Prostate gland (tissue), 2 donors: ENCODE results near the gene LCORL.

Source experiments
- CTCF ChIP-seq, 4 experiments: fragments of 200-600 bp in 2 of 4; fragments of 450-650 bp in 2 of 4; sonication (generic) in 2 of 4; IDR thresholded peaks; 1 replicate in 3 of 4; 2 replicates in 1 of 4; pipeline ENCODE4 v1.5.1; 2016 to 2019; ENCODE audit warnings: antibody characterized with exemption in 4 of 4, mild to moderate bottlenecking in 2 of 4, moderate library complexity in 2 of 4
- POLR2A ChIP-seq: fragments of 450-650 bp; IDR thresholded peaks from one replicate; pipeline ENCODE4 v1.6.1; 2016; ENCODE audit warnings: antibody characterized with exemption, mild to moderate bottlenecking
- POLR2AphosphoS5 ChIP-seq: sonication (generic); formaldehyde crosslinking; IDR thresholded peaks from one replicate; pipeline ENCODE4 v1.6.1; 2017; ENCODE audit warnings: antibody characterized with exemption

GRCh38 chr4:17846266-17846665, 175.3 kb downstream of the LCORL start:
- TF ChIP-seq CTCF (IDR thresholded peaks at IDR 0.05) (no peak), POLR2AphosphoS5 (no peak), POLR2A (no peak)
